Right cardiac atrium (tissue), 5 donors: Measurements from ENCODE around the gene TMEM117. TPM values are rescaled to one million over a fixed set of nuclear protein-coding genes. Genes with fewer than 3 reads are reported as not detected.

Experiments used
- ATAC-seq, 2 donors: fragments of 200-7000 bp; cut with Tn5 transposase; one replicate each; pipeline versions ENCODE4 v1.8.0 to v1.9.1; 2020; ENCODE audit warnings: moderate library complexity in 2 of 2, mild to moderate bottlenecking in 1 of 2
- DNase-seq, 3 donors: peaks; one replicate each; pipeline ENCODE4 v3.0.0-alpha.2; 2020
- H3K27ac ChIP-seq: one replicate; pipeline ENCODE4 v1.5.1; 2013; ENCODE audit warnings: mild to moderate bottlenecking, low read length, control low read depth, moderate library complexity
- H3K27me3 ChIP-seq: one replicate; pipeline ENCODE4 v1.6.1; 2013; ENCODE audit not compliant: control insufficient read depth, insufficient read depth
- H3K4me1 ChIP-seq: one replicate; pipeline ENCODE4 v1.6.1; 2013; ENCODE audit warnings: low read length; ENCODE audit not compliant: control insufficient read depth, insufficient read depth
- H3K4me3 ChIP-seq: one replicate; pipeline ENCODE4 v1.5.1; 2013; ENCODE audit warnings: low read length, control low read depth
- H3K9me3 ChIP-seq: one replicate; pipeline ENCODE4 v1.6.1; 2013; ENCODE audit warnings: low read length; ENCODE audit not compliant: control insufficient read depth
- WGBS: extraction: QIAGEN DNeasy Blood & Tissue Kit; methylation state at CpG from one replicate; pipeline ENCODE4 v1.1.7; 2013; 5-methylcytosine and 5-hydroxymethylcytosine counted together
- intact Hi-C, 4 donors: fragments of 100-400 bp; cut with DNase I; formaldehyde crosslinking; loops; one replicate each; pipeline versions ENCODE4 v1.11.0 to v1.14.0; 2022 to 2023
- polyA plus RNA-seq: library from polyadenylated mRNA; stranded (reverse); fragments of 200-250 nt; gene quantifications from one replicate; pipeline ENCODE4 v1.2.3, GENCODE V29; 2013
- total RNA-seq, 4 donors: library from RNA; stranded (reverse); fragmentation: NEBNext Ultra II Directional; extraction: Animal tissue kit (Norgen Biotek cat#: 25700); gene quantifications; one replicate each; pipeline ENCODE4 v1.2.1, GENCODE V29; 2021
- donor health status: healthy with polysubstance abuse.
- donor health status: DM: no; HTN: yes; CAD: no.
- donor health status: DM: no; HTN: no; CAD: no.
- donor health status: DM: no; HTN: yes; CAD: no; lungs with severe emphysema.
- donor health status: DM: yes; HTN: yes; CAD: no.

The TMEM117 gene
- total and polyA plus RNA-seq, 5 donors: 8.0 to 13.0 (median 11.7) TPM

- 50% methylated on average over 2 of the region's 2 CpGs for WGBS
- no peaks in the 10 kb centered on the region for H3K4me1 ChIP-seq
- DNase-seq (no peak), ATAC-seq (no peak)
- H3K4me3 ChIP-seq: no peak overlapping the region
- intact Hi-C loops: no loop called here
- no peaks in the 10 kb centered on the region for H3K9me3 ChIP-seq
- no peak overlapping the region for H3K27ac ChIP-seq
- no peaks in the 10 kb centered on the region for H3K27me3 ChIP-seq
These were observed 146.7 kb downstream of the TMEM117 start for GRCh38 chr12:43982544-43982943.

- DNase-seq: no peak
- no peaks in the 10 kb centered on the region for H3K27me3 ChIP-seq
- no peaks in the 10 kb centered on the region for H3K9me3 ChIP-seq
- no peak overlapping the region for H3K4me3 ChIP-seq
- no peaks in the 10 kb centered on the region for H3K4me1 ChIP-seq
- no peak overlapping the region for H3K27ac ChIP-seq
- ATAC-seq: no peak
- intact Hi-C loops: no loop called here
- 65% methylated on average over 5 of the region's 5 CpGs for WGBS
These were observed 153.1 kb downstream of the TMEM117 start for GRCh38 chr12:43988838-43989560.

- no peaks in the 10 kb centered on the region for H3K27me3 ChIP-seq
- intact Hi-C loops: no loop called here
- ATAC-seq (no peak), DNase-seq (no peak)
- no peaks in the 10 kb centered on the region for H3K4me1 ChIP-seq
- no peak overlapping the region for H3K4me3 ChIP-seq
- H3K9me3 ChIP-seq: no peaks in the 10 kb centered on the region
- no peak overlapping the region for H3K27ac ChIP-seq
These were observed 157.0 kb downstream of the TMEM117 start for GRCh38 chr12:43992856-43993255.

GRCh38 chr12:44000309-44000952 is 164.6 kb downstream of the TMEM117 start:
- H3K27me3 ChIP-seq: no peaks in the 10 kb centered on the region
- H3K4me1 ChIP-seq: no peaks in the 10 kb centered on the region
- no peak overlapping the region for H3K27ac ChIP-seq
- peak in 1 of 2 donors; percentile 51 for ATAC-seq
- intact Hi-C loops: no loop called here
- H3K9me3 ChIP-seq: no peaks in the 10 kb centered on the region
- no peak for DNase-seq
- WGBS: 87% methylated on average over 5 of the region's 5 CpGs
- no peak overlapping the region for H3K4me3 ChIP-seq

DNA sequence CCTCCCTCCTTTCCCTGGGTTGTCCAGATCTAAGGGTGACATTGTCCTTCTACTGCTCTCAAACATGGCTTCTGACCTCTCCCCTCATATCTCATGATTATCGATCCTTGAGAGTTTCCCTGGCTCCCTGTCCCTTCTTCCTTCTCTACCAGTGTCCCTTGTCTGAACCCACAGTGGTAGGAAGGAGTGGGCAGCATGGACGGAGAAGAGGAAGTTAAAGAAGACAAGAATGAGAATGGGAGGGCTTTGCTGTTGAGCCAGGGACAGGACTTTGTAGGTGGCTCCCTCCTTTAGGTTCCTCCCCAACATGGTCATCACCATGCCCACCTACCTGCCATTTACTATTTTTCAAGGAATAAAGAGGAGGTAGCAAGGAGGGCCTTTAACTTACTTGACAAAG is 166.7 kb downstream of the TMEM117 start:
- Histone ChIP-seq H3K27me3 (no peaks in the 10 kb centered on the region), H3K4me1 (no peaks in the 10 kb centered on the region), H3K9me3 (no peaks in the 10 kb centered on the region), H3K4me3 (no peak overlapping the region), H3K27ac (no peak overlapping the region)
- DNase-seq: no peak
- intact Hi-C loops: no loop called here
- whole genome bisulfite sequencing: 78% methylated on average over 2 of the region's 2 CpGs
- ATAC-seq: no peak

DNA sequence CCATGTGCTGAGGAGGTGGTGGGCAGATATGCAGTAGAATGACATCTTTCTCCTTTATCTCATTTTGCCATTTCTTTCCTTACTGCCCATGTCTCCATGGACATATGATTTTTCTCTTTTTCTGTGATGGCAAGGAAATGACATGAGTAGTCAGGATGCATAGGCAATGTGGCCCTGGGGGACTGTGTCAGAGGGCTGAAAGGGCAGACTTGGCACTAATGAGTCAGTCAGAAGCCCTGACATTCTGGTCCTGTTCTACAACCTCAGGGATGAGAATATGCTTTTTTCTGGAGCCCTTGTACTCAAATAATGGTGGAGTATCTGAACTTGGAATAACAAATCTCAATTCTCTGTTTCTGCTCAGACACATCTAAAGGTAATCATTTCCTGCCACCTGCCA is 167.8 kb downstream of the TMEM117 start:
- intact Hi-C loops: no loop called here
- Histone ChIP-seq H3K9me3 (no peaks in the 10 kb centered on the region), H3K27ac (no peak overlapping the region), H3K4me3 (no peak overlapping the region), H3K27me3 (no peaks in the 10 kb centered on the region), H3K4me1 (no peaks in the 10 kb centered on the region)
- no peak for DNase-seq
- ATAC-seq: no peak

- H3K4me1 ChIP-seq: no peaks in the 10 kb centered on the region
- H3K27me3 ChIP-seq: no peaks in the 10 kb centered on the region
- ATAC-seq (peak; percentile 53 to 67), DNase-seq (no peak)
- no peak overlapping the region for H3K4me3 ChIP-seq
- no peak overlapping the region for H3K27ac ChIP-seq
- H3K9me3 ChIP-seq: no peaks in the 10 kb centered on the region
- 2% methylated on average over 3 of the region's 3 CpGs for WGBS
- intact Hi-C loops: loop anchor here in 2 of 4 donors (10.0 kb wide), 1 partner anchor 909 kb away; no protein-coding TSS in a partner anchor
These were observed 179.6 kb downstream of the TMEM117 start for GRCh38 chr12:44015333-44015941.

DNA sequence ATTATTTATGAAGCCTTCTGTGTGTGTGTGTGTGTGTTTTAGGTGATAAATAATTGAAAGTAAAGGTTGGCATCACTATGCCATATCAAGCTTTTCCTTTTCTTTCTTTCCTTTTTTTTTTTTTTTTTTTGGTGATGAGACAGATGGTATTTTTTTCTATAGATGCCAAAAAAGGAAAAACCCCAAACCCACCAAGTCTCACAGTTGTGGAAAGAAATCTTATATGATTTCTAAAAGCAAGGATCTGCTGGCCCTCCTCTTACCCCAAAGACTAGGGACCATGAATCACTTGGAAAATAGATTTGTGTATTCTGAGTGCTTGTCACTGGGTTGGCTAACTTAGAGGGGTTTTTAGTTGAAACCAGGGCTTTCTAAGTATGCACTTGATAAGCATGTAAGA is 181.3 kb downstream of the TMEM117 start:
- H3K27ac ChIP-seq: no peak overlapping the region
- no peaks in the 10 kb centered on the region for H3K4me1 ChIP-seq
- H3K9me3 ChIP-seq: no peaks in the 10 kb centered on the region
- intact Hi-C loops: loop anchor here in 2 of 4 donors (10.0 kb wide), 1 partner anchor 908 kb away; no protein-coding TSS in a partner anchor
- DNase-seq (no peak), ATAC-seq (no peak)
- H3K4me3 ChIP-seq: no peak overlapping the region
- H3K27me3 ChIP-seq: no peaks in the 10 kb centered on the region

DNA sequence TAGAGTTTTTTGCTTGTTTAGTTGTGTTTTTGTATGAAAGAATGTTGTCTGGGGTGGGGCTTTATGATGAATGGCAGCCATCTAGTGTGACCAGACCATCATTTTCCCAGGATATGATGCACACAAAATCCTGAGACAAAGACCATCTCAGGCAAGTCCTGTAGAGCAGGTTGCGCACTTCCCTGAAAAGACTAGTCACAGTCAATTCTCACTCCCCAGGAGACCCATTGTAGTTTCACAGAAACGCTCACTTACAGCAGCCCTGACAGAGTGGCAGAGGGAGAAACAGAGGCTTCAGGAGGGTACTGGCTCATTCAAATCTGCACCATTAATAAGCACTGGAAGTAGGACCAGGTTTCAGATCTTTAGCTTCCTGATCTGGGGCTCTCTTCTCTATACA is 183.2 kb downstream of the TMEM117 start:
- intact Hi-C loops: loop anchor here in 2 of 4 donors (10.0 kb wide), 1 partner anchor 906 kb away; no protein-coding TSS in a partner anchor
- no peaks in the 10 kb centered on the region for H3K4me1 ChIP-seq
- no peak overlapping the region for H3K27ac ChIP-seq
- no peak overlapping the region for H3K4me3 ChIP-seq
- 91% methylated on average over 2 of the region's 2 CpGs for WGBS
- ATAC-seq (no peak), DNase-seq (no peak)
- no peaks in the 10 kb centered on the region for H3K27me3 ChIP-seq
- no peaks in the 10 kb centered on the region for H3K9me3 ChIP-seq

GRCh38 chr12:44020555-44020954 is 184.7 kb downstream of the TMEM117 start:
- no peaks in the 10 kb centered on the region for H3K27me3 ChIP-seq
- H3K27ac ChIP-seq: no peak overlapping the region
- H3K4me1 ChIP-seq: no peaks in the 10 kb centered on the region
- DNase-seq (no peak), ATAC-seq (no peak)
- 81% methylated on average over 1 of the region's 1 CpG for WGBS
- intact Hi-C loops: no loop called here
- no peaks in the 10 kb centered on the region for H3K9me3 ChIP-seq
- no peak overlapping the region for H3K4me3 ChIP-seq

GRCh38 chr12:44021471-44021971 is 185.6 kb downstream of the TMEM117 start:
- DNase-seq (no peak), ATAC-seq (no peak)
- H3K27ac ChIP-seq: no peak overlapping the region
- H3K27me3 ChIP-seq: no peaks in the 10 kb centered on the region
- no peaks in the 10 kb centered on the region for H3K9me3 ChIP-seq
- 97% methylated on average over 1 of the region's 1 CpG for WGBS
- intact Hi-C loops: no loop called here
- no peak overlapping the region for H3K4me3 ChIP-seq
- no peaks in the 10 kb centered on the region for H3K4me1 ChIP-seq
